Measurements from ENCODE around the gene PHLDA2. TPM values are rescaled to one million over a fixed set of nuclear protein-coding genes. Genes with fewer than 3 reads are reported as not detected.

The PHLDA2 gene
- total RNA-seq, 1 experiment from 2014 or later, result 309 TPM

DNA sequence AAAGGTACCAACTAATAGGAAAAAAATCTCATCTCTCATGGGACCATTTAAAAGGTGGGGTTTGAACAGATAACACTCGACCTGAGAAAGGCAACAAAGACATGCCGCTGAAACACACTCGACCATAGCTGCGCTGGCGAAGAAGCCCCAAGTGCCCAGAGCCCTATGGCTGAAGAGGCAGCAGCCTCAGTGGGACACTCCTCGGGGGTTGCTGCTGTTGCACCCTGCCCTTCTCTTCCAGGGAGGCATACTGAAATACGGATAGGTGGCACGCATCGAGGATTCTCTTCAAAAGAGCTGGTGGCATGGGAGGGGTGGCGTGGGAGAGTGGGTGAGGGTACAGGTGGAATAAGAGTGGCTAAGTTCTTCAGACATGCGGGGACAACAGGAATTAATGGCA, 18.5 kb upstream of the PHLDA2 start:
- Histone ChIP-seq H3K4me1 (ENCODE audit: control insufficient read depth in 1 of 2, insufficient read depth in 2 of 2, low read length in 2 of 2) (peaks cover 0 to 29% of the 10 kb centered on the region in 2 experiments; a peak in 2 of 4 replicates), H3K36me3 (ENCODE audit: control insufficient read depth in 1 of 2, insufficient read depth in 2 of 2, low read length in 2 of 2) (peaks cover 29 to 47% of the 10 kb centered on the region in 2 experiments; a peak in 2 of 4 replicates), H3K79me2 (ENCODE audit: insufficient read depth, low read length) (peaks cover 35% of the 10 kb centered on the region; the same call in 1 of the 2 replicates), H3K4me3 (replicated peaks in 1 of 2; ENCODE audit: low read depth in 1 of 2, low read length in 2 of 2) (no peak overlapping the region), H3K27me3 (ENCODE audit: insufficient read depth, low read length) (no peaks in the 10 kb centered on the region), H3K9ac (ENCODE audit: low read length) (no peak overlapping the region), H3K4me2 (ENCODE audit: low read length) (no peak overlapping the region), H3K9me3 (ENCODE audit: control insufficient read depth in 1 of 2, insufficient read depth in 1 of 2, low read depth in 1 of 2, low read length in 2 of 2) (no peaks in the 10 kb centered on the region), H2AFZ (ENCODE audit: low read depth, low read length, poor library complexity, severe bottlenecking) (no peak overlapping the region), H4K20me1 (ENCODE audit: insufficient read depth) (no peaks in the 10 kb centered on the region), H3K27ac (ENCODE audit: low read depth, low read length) (no peak overlapping the region), H3K9me2 (ENCODE audit: insufficient read depth) (no peaks in the 10 kb centered on the region)
- DNase-seq (ENCODE audit: low read depth, low spot score) (no peak), ATAC-seq (no peak)
- ChIA-PET CTCF (interaction anchor here (1.4 kb wide), 1 partner anchor 14 kb away, joined by 3 read pairs; no protein-coding TSS in a partner anchor), RAD21 (ENCODE audit: low non-redundant PET in 1 of 2, low total read pairs in 2 of 2, uncharacterized antibody in 2 of 2, unreplicated experiment in 2 of 2) (no interaction called here), POLR2A (no interaction called here)
- BruUV-seq (replicated peaks), result no TSS peak
- TF ChIP-seq POLR2A (IDR thresholded peaks at IDR 0.05; ENCODE audit: borderline replicate concordance, extremely low read depth, insufficient read depth, insufficient read length) (no peak), EGR1 (IDR thresholded peaks at IDR 0.05; ENCODE audit: low read depth) (no peak), ATF3 (IDR thresholded peaks at IDR 0.05) (no peak), JUND (IDR thresholded peaks at IDR 0.05) (no peak), ELF1 (IDR thresholded peaks at IDR 0.05; ENCODE audit: borderline replicate concordance, low read depth) (no peak), ZBTB33 (IDR thresholded peaks at IDR 0.05; ENCODE audit: extremely low read depth, insufficient replicate concordance, low read length) (no peak), POLR2AphosphoS5 (IDR thresholded peaks at IDR 0.05; ENCODE audit: low read depth, low read length) (no peak), SRF (IDR thresholded peaks at IDR 0.05; ENCODE audit: low read depth) (no peak), EZH2phosphoT487 (IDR thresholded peaks at IDR 0.05; ENCODE audit: borderline replicate concordance) (no peak), SIN3A (IDR thresholded peaks at IDR 0.05; ENCODE audit: low read depth) (no peak), TCF7L2 (IDR thresholded peaks at IDR 0.05; ENCODE audit: borderline replicate concordance, extremely low read depth, insufficient read depth, insufficient read length) (no peak)
- TF ChIP-seq, protein P1, sequence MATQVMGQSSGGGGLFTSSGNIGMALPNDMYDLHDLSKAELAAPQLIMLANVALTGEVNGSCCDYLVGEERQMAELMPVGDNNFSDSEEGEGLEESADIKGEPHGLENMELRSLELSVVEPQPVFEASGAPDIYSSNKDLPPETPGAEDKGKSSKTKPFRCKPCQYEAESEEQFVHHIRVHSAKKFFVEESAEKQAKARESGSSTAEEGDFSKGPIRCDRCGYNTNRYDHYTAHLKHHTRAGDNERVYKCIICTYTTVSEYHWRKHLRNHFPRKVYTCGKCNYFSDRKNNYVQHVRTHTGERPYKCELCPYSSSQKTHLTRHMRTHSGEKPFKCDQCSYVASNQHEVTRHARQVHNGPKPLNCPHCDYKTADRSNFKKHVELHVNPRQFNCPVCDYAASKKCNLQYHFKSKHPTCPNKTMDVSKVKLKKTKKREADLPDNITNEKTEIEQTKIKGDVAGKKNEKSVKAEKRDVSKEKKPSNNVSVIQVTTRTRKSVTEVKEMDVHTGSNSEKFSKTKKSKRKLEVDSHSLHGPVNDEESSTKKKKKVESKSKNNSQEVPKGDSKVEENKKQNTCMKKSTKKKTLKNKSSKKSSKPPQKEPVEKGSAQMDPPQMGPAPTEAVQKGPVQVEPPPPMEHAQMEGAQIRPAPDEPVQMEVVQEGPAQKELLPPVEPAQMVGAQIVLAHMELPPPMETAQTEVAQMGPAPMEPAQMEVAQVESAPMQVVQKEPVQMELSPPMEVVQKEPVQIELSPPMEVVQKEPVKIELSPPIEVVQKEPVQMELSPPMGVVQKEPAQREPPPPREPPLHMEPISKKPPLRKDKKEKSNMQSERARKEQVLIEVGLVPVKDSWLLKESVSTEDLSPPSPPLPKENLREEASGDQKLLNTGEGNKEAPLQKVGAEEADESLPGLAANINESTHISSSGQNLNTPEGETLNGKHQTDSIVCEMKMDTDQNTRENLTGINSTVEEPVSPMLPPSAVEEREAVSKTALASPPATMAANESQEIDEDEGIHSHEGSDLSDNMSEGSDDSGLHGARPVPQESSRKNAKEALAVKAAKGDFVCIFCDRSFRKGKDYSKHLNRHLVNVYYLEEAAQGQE (IDR thresholded peaks at IDR 0.05; ENCODE audit: low read depth), result no peak
- intact Hi-C loops (cut with micrococcal nuclease), result no loop called here
